Mesothelial cell of epicardium (in vitro differentiated cells): ENCODE measurements around the gene FN3K. TPM values are rescaled to one million over a fixed set of nuclear protein-coding genes. Genes with fewer than 3 reads are reported as not detected.

ENCODE experiments used
- DNase-seq, 2 experiments: peaks; one replicate each; pipeline ENCODE4 v3.0.0; 2021; ENCODE audit warnings: low spot score in 2 of 2; ENCODE audit not compliant: unreplicated experiment in 2 of 2
- H3K27ac Mint-ChIP-seq: 2 replicates; pipeline ENCODE4 v1.8.0; 2021; ENCODE audit warnings: mixed read lengths
- H3K27me3 Mint-ChIP-seq: 2 replicates; pipeline ENCODE4 v1.8.0; 2021; ENCODE audit warnings: low read depth, mixed read lengths
- H3K36me3 Mint-ChIP-seq: 2 replicates; pipeline ENCODE4 v1.8.0; 2021; ENCODE audit warnings: mixed read lengths
- H3K4me1 Mint-ChIP-seq: 2 replicates; pipeline ENCODE4 v1.8.0; 2021; ENCODE audit warnings: mixed read lengths
- H3K4me3 Mint-ChIP-seq: 2 replicates; pipeline ENCODE4 v1.8.0; 2021; ENCODE audit warnings: mild to moderate bottlenecking, moderate library complexity, mixed read lengths
- H3K9me3 Mint-ChIP-seq: 2 replicates; pipeline ENCODE4 v1.8.0; 2021; ENCODE audit warnings: mixed read lengths
- CTCF ChIP-seq: fragments of 200-600 bp; sonication (generic); IDR thresholded peaks from one replicate; pipeline ENCODE4 v1.5.0; 2021; ENCODE audit warnings: antibody characterized with exemption; ENCODE audit not compliant: unreplicated experiment
- total RNA-seq: library from RNA; stranded (reverse); gene quantifications from 3 replicates; pipeline ENCODE4 v1.2.1, GENCODE V29; 2021

The FN3K gene
- total RNA-seq, 1 donor from 2014 or later = 33.0 TPM

GRCh38 chr17:82786427-82786826 lies 51.0 kb downstream of the FN3K start:
- Mint-ChIP-seq H3K36me3 (peaks cover 2% of the 10 kb centered on the region), H3K4me3 (no peak overlapping the region), H3K9me3 (no peaks in the 10 kb centered on the region), H3K4me1 (peaks cover 7% of the 10 kb centered on the region), H3K27ac (no peak overlapping the region), H3K27me3 (no peaks in the 10 kb centered on the region)
- TF ChIP-seq CTCF = no peak
- no peak for DNase-seq

GRCh38 chr17:82787081-82787848 lies 51.9 kb downstream of the FN3K start:
- H3K27ac Mint-ChIP-seq = peak overlapping the region; percentile 76
- peaks cover 2% of the 10 kb centered on the region for H3K36me3 Mint-ChIP-seq
- H3K9me3 Mint-ChIP-seq = no peaks in the 10 kb centered on the region
- H3K27me3 Mint-ChIP-seq = no peaks in the 10 kb centered on the region
- H3K4me3 Mint-ChIP-seq = no peak overlapping the region
- no peak for TF ChIP-seq CTCF
- peaks cover 3% of the 10 kb centered on the region for H3K4me1 Mint-ChIP-seq
- DNase-seq = no peak

DNA sequence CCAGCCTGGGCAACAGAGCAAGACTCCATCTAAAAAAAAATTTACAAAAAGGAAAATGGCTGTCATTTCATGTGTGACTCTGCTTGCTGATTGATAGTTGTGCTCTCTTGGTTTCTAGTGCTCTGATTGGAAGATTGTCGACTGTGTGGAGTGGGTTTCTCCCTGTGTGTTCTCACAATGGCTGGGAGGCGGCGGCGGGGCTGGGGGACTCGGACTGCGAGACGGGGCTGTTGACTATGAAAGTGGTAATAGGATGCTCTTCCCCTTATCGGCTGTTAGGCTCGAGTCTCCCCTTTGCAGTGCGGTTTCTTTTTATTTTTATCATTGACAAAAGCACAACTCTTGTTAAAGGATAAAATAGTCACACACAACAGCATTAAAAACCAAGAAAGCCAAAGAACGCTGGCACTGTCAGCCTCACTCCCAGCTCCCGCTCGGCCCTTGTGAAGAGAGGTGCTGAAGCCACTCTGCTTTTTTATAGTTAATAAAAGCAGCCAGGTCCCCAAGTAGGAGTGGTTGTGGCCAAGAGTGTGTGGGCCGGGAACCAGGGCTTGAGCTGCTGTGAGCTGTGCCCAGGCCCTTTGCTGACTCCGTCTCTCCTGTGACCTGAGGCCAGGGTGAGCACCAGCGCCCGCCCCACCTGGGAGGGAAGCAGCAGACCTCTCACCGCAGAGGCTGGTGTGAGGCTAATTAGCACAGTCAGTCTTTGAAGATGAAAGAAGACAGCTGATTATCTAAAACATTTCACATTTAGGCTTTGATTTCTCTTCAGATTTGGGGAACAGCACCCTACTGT lies 53.0 kb downstream of the FN3K start:
- Mint-ChIP-seq H3K9me3 (no peaks in the 10 kb centered on the region), H3K27me3 (no peaks in the 10 kb centered on the region), H3K4me1 (peaks cover 5% of the 10 kb centered on the region), H3K36me3 (peaks cover 2% of the 10 kb centered on the region), H3K27ac (peak overlapping the region; percentile 2), H3K4me3 (no peak overlapping the region)
- no peak for TF ChIP-seq CTCF
- no peak for DNase-seq

DNA sequence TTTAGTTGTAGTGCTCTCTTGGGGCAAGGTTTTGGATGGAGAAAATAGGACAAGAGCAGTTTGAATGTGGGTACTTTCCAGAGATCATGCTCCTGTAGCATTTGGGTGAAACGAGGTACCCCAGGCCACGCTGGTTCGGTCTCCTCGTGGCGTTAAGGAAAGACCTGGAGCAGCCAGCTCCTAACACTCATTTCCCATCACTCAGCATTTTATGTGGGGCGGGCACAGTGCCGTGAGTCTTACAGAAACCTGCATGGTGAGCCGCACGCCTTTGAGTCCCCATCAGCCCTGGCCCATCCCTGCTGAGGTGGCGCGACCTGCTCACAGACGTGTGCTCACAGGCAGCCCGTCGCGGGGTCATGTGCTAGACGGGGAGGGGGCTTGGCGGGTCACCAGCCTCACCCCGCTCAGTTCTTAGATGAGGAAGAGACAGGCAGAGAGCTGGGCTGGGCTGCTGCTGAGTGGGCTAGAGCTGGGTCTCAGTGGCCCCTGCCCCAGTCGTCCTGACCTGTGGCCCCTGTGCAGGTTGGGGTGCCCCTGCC lies 53.7 kb downstream of the FN3K start:
- peaks cover under 1% of the 10 kb centered on the region for H3K36me3 Mint-ChIP-seq
- no peak overlapping the region for H3K27ac Mint-ChIP-seq
- peaks cover 13% of the 10 kb centered on the region for H3K4me1 Mint-ChIP-seq
- no peaks in the 10 kb centered on the region for H3K27me3 Mint-ChIP-seq
- TF ChIP-seq CTCF = no peak
- no peak for DNase-seq
- H3K9me3 Mint-ChIP-seq = no peaks in the 10 kb centered on the region
- H3K4me3 Mint-ChIP-seq = no peak overlapping the region

- H3K9me3 Mint-ChIP-seq = no peaks in the 10 kb centered on the region
- H3K27me3 Mint-ChIP-seq = no peaks in the 10 kb centered on the region
- DNase-seq = no peak
- no peak for TF ChIP-seq CTCF
- H3K36me3 Mint-ChIP-seq = no peaks in the 10 kb centered on the region
- H3K27ac Mint-ChIP-seq = no peak overlapping the region
- peaks cover 19% of the 10 kb centered on the region for H3K4me1 Mint-ChIP-seq
- H3K4me3 Mint-ChIP-seq = no peak overlapping the region
Measured at GRCh38 chr17:82789806-82790205, 54.4 kb downstream of the FN3K start.
